DMS114 treated with DMSO at 0.1 percent for 48 hours (cell line): Measurements from ENCODE around the gene ANO7.

Experiments
- DNase-seq: peaks from one replicate; lab custom pipeline; 2025; ENCODE audit not compliant: unreplicated experiment; lab: John Stamatoyannopoulos, UW

ANO7 gene

DNA sequence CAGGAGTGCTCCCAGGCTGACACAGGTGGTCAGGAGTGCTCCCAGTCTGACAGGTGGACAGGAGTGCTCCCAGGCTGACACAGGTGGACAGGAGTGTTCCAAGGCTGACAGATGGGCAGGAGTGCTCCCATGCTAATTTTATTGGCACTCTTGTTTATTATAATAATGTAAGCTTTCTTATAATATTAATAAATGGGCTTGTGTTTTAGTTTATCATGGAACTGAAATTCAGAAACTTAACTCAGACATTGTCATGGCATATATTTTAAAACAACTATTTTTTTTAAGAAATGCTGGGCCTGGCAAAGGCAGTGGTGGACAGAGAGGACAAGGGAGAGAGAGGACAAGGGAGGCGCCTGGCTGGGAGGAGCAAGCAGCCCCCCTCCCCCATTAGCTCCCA lies 18.7 kb downstream of the ANO7 start:
- DNase-seq = no peak

GRCh38 chr2:241207641-241208040 lies 19.2 kb downstream of the ANO7 start:
- DNase-seq = no peak

DNA sequence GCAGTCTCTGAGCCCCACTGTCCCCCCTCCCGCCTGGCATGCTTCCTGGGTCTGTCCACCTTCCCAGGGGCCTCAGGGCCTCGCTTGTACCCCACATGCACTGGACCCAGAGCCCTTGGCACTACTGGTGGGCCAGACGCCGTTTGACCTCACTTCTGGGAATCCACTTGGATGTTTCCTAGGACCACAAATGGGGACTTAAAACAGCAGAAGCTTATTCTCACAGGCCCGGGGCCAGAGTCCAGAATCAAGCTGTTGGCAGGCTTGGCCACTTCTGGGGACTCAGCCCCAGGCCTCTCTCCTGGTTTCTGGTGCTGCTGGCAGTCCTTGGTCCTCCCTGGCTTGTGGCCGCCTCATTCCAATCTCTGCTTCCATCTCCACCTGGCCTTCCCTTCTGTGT lies 19.6 kb downstream of the ANO7 start:
- DNase-seq = no peak

- DNase-seq = no peak
Measured at GRCh38 chr2:241209271-241209670, 20.8 kb downstream of the ANO7 start.

DNA sequence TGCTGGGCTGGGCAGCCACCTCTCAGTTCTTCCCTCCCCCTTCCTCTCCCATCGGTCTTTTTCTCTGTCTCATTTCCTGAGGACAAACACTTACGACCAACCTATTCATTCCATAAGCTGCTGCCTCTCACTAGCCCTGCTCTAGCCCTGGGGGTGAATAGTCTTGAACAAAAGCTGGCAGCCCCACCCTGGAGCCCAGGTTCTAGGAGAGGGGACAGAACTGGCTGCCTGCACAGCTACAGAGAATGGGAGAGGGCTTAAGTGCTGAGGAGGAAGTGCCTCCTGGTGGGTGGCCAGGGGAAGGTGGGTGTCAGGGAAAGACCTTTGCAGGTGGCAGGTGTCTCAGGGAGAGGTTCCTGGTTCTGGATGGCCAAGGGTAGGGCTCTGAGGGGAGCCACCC lies 22.8 kb downstream of the ANO7 start:
- no peak for DNase-seq

- DNase-seq = no peak
Measured at GRCh38 chr2:241213041-241213440, 24.6 kb downstream of the ANO7 start.

GRCh38 chr2:241213567-241213966 lies 25.1 kb downstream of the ANO7 start:
- DNase-seq = no peak

DNA sequence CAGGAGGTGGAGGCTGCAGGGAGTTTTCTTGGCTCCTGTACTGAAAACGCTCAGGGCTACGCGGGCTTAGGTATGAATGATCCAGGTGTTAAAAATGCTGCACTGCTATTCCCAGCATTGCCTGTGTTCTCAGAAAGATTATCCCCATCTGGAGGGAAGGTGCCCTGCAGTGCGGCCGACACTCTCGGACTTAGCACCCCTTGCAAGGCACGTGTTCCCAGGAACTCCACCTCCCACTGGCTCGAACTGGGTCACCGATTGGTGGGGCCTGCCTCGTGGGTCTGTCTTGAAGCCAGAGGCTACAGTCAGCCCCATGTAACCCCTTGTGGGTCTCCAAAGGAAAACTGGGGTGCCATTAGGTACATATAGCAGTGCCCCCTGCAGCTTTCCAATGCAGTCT lies 25.7 kb downstream of the ANO7 start:
- no peak for DNase-seq

DNA sequence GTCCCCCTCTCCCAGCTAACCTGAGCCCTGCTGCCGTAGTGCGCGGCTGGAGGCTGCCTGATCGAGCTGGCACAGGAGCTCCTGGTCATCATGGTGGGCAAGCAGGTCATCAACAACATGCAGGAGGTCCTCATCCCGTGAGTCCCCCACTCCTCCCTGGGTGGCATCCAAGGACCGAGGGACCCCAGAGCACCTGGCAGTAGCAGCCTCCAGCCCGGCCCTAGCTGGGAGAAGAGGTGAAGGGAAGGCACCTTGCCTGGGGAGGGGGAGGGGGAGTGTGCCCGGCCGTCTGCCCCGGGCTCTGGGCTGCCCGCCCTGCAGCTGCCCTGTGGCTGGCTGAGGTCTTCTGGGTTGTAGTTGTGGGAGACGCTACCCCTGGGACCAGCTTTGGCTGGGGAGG lies 26.3 kb downstream of the ANO7 start:
- DNase-seq = no peak

DNA sequence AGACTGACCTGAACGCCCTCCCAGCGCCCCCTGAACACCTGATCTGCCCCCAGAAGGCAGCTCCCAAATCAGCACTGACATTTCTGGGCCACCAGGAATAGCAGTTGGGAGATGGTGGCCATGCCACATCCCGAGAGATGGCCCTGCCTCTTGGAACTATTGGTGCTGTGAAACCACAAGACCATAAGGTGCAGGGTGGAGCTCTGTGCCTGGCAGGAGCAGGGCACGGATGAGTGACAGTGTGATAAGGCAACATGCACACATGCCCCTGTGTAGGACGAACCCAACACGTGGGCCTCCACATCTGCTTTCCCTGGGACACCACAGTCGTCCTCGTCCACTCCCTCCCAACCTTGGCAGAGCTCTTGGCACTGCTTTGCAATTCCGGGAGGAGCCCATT lies 26.9 kb downstream of the ANO7 start:
- no peak for DNase-seq

DNA sequence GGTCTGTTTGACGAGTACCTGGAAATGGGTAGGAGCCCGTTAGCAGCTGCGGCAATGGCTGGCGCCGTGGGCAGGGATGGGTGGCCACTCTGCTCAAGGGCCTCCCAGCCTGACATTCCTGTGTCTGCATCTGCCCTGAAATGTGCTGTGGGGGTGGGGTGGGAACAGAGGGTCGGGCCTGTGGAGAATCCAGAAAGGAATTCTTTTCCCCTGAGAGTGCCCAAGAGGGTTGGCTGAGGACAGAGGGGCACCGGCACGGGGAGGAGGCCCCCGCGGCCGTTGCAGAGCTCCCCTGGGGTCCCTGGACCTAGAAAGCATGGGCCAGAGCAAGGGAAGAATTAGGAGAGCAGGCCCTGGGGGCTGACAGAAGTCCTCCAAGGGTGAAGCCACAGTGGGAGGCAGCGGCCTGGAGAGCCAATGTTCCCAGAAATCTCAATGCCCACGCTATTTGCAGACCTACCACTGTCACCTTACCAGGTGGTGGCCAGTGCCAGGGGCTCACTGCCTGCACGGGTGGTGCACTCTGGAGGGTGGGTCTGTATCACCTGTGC lies 27.8 kb downstream of the ANO7 start:
- no peak for DNase-seq

DNA sequence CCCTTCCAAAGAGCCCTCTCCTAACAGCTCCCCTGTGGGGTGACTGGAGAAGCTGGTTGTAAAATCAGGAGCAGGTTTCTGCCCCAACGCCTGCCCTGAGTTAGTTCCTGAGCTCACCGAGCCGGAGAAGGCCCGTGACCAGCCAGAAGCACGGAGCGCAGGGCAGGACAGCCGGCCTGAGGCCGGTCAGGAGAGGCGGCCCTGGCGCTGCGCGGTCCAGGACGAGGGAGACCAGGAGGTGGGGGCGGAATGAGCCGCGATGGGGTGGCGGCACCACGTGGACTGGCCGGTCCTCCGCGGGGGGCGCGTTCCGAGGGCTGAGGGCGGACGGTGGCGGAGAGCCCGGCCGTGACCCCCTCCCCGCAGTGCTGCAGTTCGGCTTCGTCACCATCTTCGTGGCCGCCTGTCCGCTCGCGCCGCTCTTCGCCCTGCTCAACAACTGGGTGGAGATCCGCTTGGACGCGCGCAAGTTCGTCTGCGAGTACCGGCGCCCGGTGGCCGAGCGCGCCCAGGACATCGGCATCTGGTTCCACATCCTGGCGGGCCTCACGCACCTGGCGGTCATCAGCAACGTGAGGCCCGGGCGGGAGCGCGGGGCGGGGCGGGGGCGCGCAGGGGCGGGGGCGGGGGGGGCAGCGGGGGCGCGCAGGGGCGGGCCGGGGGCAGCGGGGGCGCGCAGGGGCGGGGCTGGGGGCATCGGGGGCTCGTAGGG lies 29.0 kb downstream of the ANO7 start:
- DNase-seq = no peak

GRCh38 chr2:241218131-241219029 lies 29.9 kb downstream of the ANO7 start:
- DNase-seq = no peak

DNA sequence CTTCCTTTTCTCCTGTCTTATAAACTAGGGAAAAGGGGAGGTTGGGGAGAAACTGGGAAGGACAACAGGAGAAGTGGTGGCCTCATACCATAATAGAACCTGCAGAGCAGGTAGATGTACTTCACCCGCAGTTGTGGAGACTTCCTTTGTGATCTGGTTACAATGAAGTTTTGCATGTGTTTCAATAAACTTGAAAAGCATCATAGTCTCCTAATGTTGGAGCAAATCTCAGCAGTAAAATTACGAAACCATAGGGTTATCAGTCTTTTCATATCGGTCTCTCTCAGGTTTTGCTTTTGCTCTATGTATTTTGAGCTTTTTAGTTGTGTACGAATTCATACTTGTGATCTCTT lies 30.5 kb downstream of the ANO7 start:
- no peak for DNase-seq

DNA sequence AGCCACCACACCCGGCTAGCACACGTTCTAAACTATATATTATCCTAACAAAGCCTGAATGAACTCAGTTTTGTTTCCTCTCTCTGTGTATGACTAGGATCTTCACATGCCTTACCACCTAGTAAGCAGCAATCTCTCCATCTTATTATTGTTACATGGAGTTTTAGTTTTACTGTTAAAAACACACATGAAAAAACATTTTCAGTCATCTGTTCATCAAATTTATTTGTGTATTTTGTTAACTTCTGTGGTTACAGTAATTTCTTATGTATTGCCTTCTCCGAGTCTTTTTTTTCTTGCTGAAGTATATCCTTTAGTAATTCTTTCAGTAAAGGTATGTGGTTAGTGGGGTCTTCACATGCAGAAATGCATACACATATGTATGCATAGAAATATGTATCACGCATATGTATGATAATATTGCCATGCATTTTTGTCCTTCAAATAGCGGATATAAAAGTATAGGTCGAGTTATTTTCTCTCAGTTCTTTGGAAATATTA lies 31.4 kb downstream of the ANO7 start:
- DNase-seq = no peak

DNA sequence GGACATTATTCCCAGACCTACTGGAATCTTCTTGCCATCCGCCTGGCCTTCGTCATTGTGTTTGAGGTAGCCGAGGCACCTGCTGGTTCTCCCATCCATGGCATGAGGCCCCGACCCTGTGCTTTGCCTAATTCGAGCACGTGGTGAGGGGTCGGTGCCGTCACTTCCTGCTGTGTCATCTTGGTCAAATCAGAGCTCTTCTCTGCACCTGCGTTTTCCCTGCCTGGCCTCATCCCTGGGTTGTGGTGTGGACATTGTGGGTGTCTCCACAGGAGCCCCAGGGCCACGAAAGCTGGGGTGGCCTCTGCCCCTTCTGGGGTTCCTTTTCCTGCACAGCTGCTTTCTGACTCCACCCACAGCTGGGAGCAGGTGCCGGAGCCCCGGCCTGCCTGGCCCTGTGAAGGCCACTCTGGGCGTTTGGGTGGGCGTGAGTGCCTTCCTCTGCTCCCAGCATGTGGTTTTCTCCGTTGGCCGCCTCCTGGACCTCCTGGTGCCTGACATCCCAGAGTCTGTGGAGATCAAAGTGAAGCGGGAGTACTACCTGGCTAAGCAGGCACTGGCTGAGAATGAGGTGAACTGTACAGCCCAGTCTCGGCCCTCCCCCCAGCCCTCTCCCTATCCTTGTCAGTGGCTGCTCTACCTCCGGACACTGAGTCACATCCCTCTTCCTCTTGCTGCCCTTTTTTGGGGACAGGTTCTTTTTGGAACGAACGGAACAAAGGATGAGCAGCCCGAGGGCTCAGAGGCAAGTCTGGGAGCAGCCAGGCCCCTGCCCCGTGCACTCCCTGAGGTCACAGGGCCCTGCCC lies 34.9 kb downstream of the ANO7 start:
- no peak for DNase-seq

- no peak for DNase-seq
Measured at GRCh38 chr2:241224018-241224850, 35.8 kb downstream of the ANO7 start.

GRCh38 chr2:241224851-241225438 lies 36.5 kb downstream of the ANO7 start:
- DNase-seq = no peak

DNA sequence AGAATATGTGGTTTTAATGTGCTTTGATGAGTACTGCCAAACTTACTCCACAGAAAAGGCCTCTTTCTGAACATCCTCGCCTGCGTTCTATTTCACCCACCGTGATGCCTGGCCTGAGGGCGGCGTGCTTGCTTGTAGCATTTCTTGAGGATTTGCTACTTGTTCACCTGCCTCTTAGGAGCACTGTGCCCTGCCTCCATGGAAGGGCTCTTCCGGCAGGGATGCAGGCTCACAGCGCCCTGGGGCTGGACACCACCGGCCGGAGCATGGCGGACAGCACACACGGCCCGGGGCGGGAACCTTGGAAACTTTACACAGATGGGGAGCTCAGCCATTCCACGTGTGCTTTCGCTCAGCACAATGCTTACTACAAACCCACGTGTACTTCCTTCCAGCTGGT lies 37.1 kb downstream of the ANO7 start:
- no peak for DNase-seq

- DNase-seq = no peak
Measured at GRCh38 chr2:241225983-241226382, 37.5 kb downstream of the ANO7 start.
